ENCODE data around the gene U2AF1L4. TPM values are rescaled to one million over a fixed set of nuclear protein-coding genes. Genes with fewer than 3 reads are reported as not detected.
"Not testable (repeated sequence)": the region's sequence is repeated elsewhere in the genome, so short reads cannot be mapped to it uniquely, and the experiment has no call there.

The U2AF1L4 gene
- total RNA-seq, 2 experiments from 2014 or later: 31.9 to 33.1 TPM

DNA sequence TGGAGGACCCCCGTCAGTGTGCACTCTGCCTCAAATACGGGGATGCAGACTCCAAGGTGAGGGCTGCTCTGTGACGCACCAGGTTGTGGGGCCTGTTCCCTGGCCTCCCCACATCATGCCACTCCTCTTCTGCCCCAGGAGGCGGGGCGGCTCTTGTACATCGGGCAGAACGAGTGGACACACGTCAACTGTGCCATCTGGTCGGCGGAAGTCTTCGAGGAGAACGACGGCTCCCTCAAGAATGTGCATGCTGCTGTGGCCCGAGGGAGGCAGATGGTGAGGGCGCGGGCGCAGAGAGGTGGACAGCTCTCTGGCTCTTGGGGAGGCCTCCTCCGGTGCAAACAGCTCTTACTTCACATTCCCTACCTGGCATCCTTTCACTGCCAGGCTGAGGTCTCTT lies 16.2 kb downstream of the U2AF1L4 start:
- Mint-ChIP-seq H3K27me3 (no peaks in the 10 kb centered on the region), H3K4me3 (no peak overlapping the region), H3K4me1 (no peaks in the 10 kb centered on the region), H3K9me3 (no peaks in the 10 kb centered on the region), H3K36me3 (peaks cover 20% of the 10 kb centered on the region), H3K27ac (no peak overlapping the region)
- POLR2A ChIA-PET: interaction anchor here (0.9 to 1.5 kb wide), 2 partner anchors 11 kb away, joined by 3 to 4 read pairs; no protein-coding TSS in a partner anchor
- DNase-seq (no peak), ATAC-seq (ENCODE audit: low read depth) (no peak)

DNA sequence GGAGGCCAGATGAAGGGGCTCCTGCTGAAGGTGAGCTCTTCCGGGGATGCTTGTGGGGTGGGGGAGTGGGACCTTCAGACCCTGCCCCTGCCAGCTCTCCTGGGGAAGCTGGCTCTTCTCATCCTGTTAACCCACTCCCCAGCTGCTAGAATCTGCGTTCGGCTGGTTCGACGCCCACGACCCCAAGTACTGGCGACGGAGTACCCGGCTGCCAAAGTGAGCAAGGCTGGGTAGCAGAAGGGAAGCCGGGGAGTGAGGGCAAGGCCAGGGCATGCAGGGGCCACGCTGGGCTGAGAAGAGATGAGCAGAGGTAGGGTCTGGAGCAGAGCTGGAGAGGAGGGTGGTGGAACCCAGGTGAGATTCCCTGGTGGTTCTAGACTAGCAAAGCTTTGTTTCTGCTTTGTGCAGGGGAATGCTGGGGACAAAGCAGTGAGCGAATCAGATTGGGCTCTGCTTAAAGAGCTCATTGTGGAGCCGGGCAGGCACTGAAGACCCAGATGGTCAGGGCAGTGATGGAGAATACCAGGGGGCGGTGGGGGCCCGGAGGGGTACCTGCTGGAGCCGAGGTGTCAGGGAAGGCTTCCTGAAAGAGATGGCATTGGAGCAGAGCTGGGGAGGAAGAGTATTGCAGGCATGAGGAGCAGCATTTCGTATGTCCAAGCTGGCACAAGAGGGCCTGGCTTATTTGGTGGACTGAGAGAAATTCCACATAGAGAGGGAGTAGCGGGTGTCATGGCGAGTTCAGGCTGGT lies 17.1 kb downstream of the U2AF1L4 start:
- no peaks in the 10 kb centered on the region for H3K4me1 Mint-ChIP-seq
- H3K36me3 Mint-ChIP-seq: peaks cover 22% of the 10 kb centered on the region
- no peak overlapping the region for H3K27ac Mint-ChIP-seq
- no peak for DNase-seq
- H3K4me3 Mint-ChIP-seq: no peak overlapping the region
- ATAC-seq (ENCODE audit: low read depth): no peak
- POLR2A ChIA-PET: interaction anchor here (0.9 to 1.5 kb wide), 3 partner anchors 10 to 12 kb away, joined by 3 to 4 read pairs (median 3); no protein-coding TSS in a partner anchor
- H3K9me3 Mint-ChIP-seq: no peaks in the 10 kb centered on the region
- no peaks in the 10 kb centered on the region for H3K27me3 Mint-ChIP-seq

DNA sequence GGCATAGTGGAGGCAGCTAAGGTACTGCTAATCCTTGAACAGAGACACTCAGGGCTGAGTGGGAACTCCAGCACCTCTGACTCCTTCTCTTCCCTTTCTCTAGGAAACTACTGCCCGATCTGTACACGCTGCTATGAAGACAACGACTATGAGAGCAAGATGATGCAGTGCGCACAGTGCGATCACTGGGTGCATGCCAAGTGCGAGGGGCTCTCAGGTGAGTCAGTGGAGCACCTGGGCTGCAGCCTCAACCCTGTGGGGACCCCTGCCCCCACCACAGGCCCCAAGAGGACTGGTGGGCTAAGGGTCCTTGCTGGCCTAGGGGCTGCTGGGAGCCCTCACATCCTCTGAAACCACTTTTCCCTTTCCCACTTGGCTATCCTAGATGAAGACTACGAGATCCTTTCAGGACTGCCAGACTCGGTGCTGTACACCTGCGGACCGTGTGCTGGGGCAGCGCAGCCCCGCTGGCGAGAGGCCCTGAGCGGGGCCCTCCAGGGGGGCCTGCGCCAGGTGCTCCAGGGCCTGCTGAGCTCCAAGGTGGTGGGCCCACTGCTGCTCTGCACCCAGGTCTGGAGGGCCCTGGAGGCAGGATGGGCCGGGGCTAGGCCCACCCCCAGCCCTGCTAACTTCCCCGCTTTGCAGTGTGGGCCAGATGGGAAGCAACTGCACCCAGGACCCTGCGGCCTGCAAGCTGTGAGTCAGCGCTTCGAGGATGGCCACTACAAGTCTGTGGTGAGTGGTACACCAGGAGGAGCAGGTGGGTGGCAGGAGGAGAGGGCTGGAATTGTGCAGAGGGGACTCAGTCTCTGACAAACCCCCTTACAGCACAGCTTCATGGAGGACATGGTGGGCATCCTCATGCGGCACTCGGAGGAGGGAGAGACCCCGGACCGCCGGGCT lies 17.9 kb downstream of the U2AF1L4 start:
- H3K9me3 Mint-ChIP-seq: no peaks in the 10 kb centered on the region
- DNase-seq (no peak), ATAC-seq (ENCODE audit: low read depth) (no peak)
- POLR2A ChIA-PET: interaction anchor here (0.7 to 1.6 kb wide), 3 partner anchors 9 to 21 kb away, joined by 3 to 8 read pairs (median 4); partner anchors contain the start of gene LIN37
- no peaks in the 10 kb centered on the region for H3K27me3 Mint-ChIP-seq
- no peaks in the 10 kb centered on the region for H3K4me1 Mint-ChIP-seq
- peaks cover 23% of the 10 kb centered on the region for H3K36me3 Mint-ChIP-seq
- no peak overlapping the region for H3K4me3 Mint-ChIP-seq
- no peak overlapping the region for H3K27ac Mint-ChIP-seq

DNA sequence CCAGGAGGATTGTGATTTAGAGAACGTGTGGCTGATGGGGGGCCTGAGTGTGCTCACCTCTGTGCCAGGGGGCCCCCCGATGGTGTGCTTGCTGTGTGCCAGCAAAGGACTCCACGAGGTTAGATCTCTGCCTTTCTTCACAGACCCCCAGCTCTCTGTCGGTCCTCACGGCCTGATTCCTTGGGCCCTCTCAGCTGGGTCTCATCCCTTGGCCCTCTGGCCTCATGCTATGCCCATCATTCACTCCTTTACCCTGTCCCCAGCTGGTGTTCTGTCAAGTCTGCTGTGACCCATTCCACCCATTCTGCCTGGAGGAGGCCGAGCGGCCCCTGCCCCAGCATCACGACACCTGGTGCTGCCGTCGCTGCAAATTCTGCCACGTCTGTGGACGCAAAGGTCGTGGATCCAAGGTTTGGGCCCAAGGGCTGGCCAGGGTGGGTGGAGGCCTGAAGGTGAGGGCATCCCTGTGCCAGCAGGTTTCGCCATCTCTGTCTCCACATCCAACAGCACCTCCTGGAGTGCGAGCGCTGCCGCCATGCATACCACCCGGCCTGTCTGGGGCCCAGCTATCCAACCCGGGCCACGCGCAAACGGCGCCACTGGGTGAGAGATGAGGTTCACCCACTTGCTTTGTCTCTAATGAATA lies 19.9 kb downstream of the U2AF1L4 start:
- Mint-ChIP-seq H3K4me3 (no peak overlapping the region), H3K27ac (no peak overlapping the region), H3K4me1 (no peaks in the 10 kb centered on the region), H3K36me3 (peaks cover 25% of the 10 kb centered on the region), H3K9me3 (no peaks in the 10 kb centered on the region), H3K27me3 (no peaks in the 10 kb centered on the region)
- POLR2A ChIA-PET: no interaction called here
- DNase-seq (no peak), ATAC-seq (ENCODE audit: low read depth) (no peak)

DNA sequence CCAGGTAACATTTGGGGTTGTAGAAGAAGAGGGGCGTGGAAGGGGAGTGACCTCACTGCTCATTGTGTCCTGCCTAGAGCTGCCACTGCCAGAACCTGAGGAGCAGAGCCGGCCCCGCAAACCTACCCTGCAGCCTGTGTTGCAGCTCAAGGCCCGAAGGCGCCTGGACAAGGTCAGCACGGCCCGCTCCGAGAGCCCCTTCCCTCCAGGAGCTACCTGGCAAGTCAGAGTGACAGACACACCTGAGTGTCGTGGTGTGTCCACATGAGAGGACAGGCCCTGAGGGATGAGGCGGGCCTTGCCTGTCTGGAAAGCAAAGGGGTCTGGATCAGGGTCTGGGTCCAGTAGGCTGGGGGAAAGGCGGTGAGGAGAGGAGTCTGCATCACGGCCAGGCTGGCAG lies 20.7 kb downstream of the U2AF1L4 start:
- Mint-ChIP-seq H3K4me1 (peaks cover 3% of the 10 kb centered on the region), H3K36me3 (peaks cover 22% of the 10 kb centered on the region), H3K27me3 (no peaks in the 10 kb centered on the region), H3K27ac (no peak overlapping the region), H3K4me3 (no peak overlapping the region), H3K9me3 (no peaks in the 10 kb centered on the region)
- DNase-seq: no peak
- no peak for ATAC-seq (ENCODE audit: low read depth)
- POLR2A ChIA-PET: no interaction called here

DNA sequence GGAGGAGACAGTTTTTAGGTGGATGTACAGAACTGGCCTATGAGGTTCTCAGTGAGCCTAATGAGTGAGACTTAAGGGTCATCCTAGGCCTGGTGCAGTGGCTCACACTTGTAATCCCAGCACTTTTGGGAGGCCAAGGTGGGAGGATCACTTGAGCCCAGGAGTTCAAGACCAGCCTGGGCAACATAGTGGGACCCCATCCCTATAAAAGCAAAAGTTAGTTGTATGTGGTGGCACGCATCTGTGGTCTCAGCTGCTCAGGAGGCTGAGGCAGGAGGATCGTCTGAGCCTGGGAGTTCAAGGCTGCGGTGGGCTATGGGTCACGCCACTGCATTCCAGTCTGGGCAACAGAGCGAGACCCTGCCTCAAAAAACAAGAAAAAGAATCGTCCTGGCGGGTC lies 21.1 kb downstream of the U2AF1L4 start:
- not testable (repeated sequence) for H3K4me3 Mint-ChIP-seq; H3K27me3 Mint-ChIP-seq; ATAC-seq (ENCODE audit: low read depth); DNase-seq; H3K9me3 Mint-ChIP-seq; H3K4me1 Mint-ChIP-seq; H3K27ac Mint-ChIP-seq
- peaks cover 22% of the 10 kb centered on the region for H3K36me3 Mint-ChIP-seq
- POLR2A ChIA-PET: interaction anchor here (0.6 kb wide), 1 partner anchor 177 kb away, joined by 3 read pairs; no protein-coding TSS in a partner anchor

DNA sequence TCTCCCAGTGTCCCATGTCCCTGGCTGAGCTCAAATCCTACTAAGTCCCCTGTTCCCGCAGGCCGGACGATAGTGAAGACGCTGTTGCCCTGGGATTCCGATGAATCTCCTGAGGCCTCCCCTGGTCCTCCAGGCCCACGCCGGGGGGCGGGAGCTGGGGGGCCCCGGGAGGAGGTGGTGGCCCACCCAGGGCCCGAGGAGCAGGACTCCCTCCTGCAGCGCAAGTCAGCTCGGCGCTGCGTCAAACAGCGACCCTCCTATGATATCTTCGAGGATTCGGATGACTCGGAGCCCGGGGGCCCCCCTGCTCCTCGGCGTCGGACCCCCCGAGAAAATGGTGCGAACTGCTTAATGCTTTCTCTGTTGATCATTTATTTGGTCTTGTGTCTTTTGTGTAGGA lies 21.5 kb downstream of the U2AF1L4 start:
- no peak overlapping the region for H3K4me3 Mint-ChIP-seq
- no peak overlapping the region for H3K27ac Mint-ChIP-seq
- ATAC-seq (ENCODE audit: low read depth) (no peak), DNase-seq (no peak)
- POLR2A ChIA-PET: interaction anchor here (0.6 kb wide), 1 partner anchor 177 kb away, joined by 3 read pairs; no protein-coding TSS in a partner anchor
- peaks cover 22% of the 10 kb centered on the region for H3K36me3 Mint-ChIP-seq
- H3K27me3 Mint-ChIP-seq: no peaks in the 10 kb centered on the region
- H3K4me1 Mint-ChIP-seq: peaks cover 12% of the 10 kb centered on the region
- no peaks in the 10 kb centered on the region for H3K9me3 Mint-ChIP-seq

DNA sequence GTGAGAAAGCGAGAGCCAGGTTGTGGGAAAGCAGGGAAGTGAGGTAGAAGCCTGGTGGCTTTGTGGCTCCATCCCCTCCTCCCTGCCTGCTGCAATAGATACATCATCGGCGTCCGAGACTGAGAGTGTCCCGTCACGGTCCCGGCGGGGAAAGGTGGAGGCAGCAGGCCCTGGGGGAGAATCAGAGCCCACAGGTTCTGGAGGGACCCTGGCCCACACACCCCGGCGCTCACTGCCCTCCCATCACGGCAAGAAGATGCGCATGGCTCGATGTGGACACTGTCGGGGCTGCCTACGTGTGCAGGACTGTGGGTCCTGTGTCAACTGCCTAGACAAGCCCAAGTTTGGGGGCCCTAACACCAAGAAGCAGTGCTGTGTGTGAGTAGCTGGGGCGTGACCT lies 22.3 kb downstream of the U2AF1L4 start:
- ATAC-seq (ENCODE audit: low read depth) (no peak), DNase-seq (no peak)
- Mint-ChIP-seq H3K27ac (no peak overlapping the region), H3K27me3 (no peaks in the 10 kb centered on the region), H3K36me3 (peaks cover 17% of the 10 kb centered on the region), H3K4me1 (peaks cover 12% of the 10 kb centered on the region), H3K4me3 (no peak overlapping the region), H3K9me3 (no peaks in the 10 kb centered on the region)
- POLR2A ChIA-PET: no interaction called here

DNA sequence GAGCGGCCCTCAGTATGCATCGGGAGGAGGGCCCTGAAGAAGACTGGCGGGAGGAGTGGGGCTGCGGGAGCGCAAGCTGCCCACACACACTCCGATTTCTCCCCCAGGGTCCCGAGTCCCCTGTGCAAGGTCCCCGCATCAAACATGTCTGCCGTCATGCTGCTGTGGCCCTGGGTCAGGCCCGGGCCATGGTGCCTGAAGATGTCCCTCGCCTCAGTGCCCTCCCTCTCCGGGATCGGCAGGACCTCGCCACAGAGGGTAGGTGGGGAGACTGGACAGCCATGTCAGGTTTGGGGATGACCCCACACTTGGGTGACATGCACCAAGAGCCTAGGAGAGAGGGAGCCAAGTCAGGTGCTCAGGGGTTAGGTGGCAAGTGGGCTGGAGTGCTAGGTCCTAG lies 22.8 kb downstream of the U2AF1L4 start:
- no peaks in the 10 kb centered on the region for H3K9me3 Mint-ChIP-seq
- DNase-seq (no peak), ATAC-seq (ENCODE audit: low read depth) (no peak)
- no peak overlapping the region for H3K4me3 Mint-ChIP-seq
- H3K4me1 Mint-ChIP-seq: peaks cover 12% of the 10 kb centered on the region
- H3K36me3 Mint-ChIP-seq: peaks cover 17% of the 10 kb centered on the region
- no peak overlapping the region for H3K27ac Mint-ChIP-seq
- POLR2A ChIA-PET: no interaction called here
- no peaks in the 10 kb centered on the region for H3K27me3 Mint-ChIP-seq

DNA sequence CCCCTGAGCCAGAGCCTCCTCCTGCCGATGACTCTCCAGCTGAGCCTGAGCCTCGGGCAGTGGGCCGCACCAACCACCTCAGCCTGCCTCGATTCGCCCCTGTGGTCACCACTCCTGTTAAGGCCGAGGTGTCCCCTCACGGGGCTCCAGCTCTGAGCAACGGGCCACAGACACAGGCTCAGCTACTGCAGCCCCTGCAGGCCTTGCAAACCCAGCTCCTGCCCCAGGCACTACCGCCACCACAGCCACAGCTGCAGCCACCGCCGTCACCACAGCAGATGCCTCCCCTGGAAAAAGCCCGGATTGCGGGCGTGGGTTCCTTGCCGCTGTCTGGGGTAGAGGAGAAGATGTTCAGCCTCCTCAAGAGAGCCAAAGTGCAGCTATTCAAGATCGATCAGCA lies 23.8 kb downstream of the U2AF1L4 start:
- POLR2A ChIA-PET: interaction anchor here (0.8 kb wide), 1 partner anchor 24 kb away, joined by 4 read pairs; the partner anchor contains the start of genes PSENEN and U2AF1L4
- H3K27ac Mint-ChIP-seq: peak overlapping the region; percentile 38
- H3K4me1 Mint-ChIP-seq: peaks cover 14% of the 10 kb centered on the region
- H3K27me3 Mint-ChIP-seq: no peaks in the 10 kb centered on the region
- H3K9me3 Mint-ChIP-seq: no peaks in the 10 kb centered on the region
- peaks cover 19% of the 10 kb centered on the region for H3K36me3 Mint-ChIP-seq
- no peak for ATAC-seq (ENCODE audit: low read depth)
- no peak overlapping the region for H3K4me3 Mint-ChIP-seq
- no peak for DNase-seq

DNA sequence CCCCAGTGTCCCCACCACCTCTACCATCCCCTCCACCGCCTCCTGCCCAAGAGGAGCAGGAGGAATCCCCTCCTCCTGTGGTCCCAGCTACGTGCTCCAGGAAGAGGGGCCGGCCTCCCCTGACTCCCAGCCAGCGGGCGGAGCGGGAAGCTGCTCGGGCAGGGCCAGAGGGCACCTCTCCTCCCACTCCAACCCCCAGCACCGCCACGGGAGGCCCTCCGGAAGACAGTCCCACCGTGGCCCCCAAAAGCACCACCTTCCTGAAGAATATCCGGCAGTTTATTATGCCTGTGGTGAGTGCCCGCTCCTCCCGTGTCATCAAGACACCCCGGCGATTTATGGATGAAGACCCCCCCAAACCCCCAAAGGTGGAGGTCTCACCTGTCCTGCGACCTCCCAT lies 24.6 kb downstream of the U2AF1L4 start:
- H3K4me1 Mint-ChIP-seq: peaks cover 21% of the 10 kb centered on the region
- ATAC-seq (ENCODE audit: low read depth): no peak
- H3K9me3 Mint-ChIP-seq: no peaks in the 10 kb centered on the region
- no peak overlapping the region for H3K27ac Mint-ChIP-seq
- no peaks in the 10 kb centered on the region for H3K27me3 Mint-ChIP-seq
- H3K4me3 Mint-ChIP-seq: no peak overlapping the region
- POLR2A ChIA-PET: interaction anchor here (0.8 to 3.3 kb wide), 2 partner anchors 20 to 25 kb away, joined by 4 to 32 read pairs; partner anchors contain the start of genes IGFLR1, PSENEN and U2AF1L4
- no peak for DNase-seq
- peaks cover 15% of the 10 kb centered on the region for H3K36me3 Mint-ChIP-seq

DNA sequence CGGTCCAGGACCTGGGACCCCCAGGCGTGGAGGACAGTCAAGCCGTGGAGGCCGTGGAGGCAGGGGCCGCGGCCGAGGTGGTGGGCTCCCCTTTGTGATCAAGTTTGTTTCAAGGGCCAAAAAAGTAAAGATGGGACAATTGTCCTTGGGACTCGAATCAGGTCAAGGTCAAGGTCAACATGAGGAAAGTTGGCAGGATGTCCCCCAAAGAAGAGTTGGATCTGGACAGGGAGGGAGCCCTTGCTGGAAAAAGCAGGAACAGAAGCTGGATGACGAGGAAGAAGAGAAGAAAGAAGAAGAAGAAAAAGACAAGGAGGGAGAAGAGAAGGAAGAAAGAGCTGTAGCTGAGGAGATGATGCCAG lies 25.1 kb downstream of the U2AF1L4 start:
- peaks cover 21% of the 10 kb centered on the region for H3K4me1 Mint-ChIP-seq
- H3K27me3 Mint-ChIP-seq: no peaks in the 10 kb centered on the region
- H3K27ac Mint-ChIP-seq: no peak overlapping the region
- DNase-seq (no peak), ATAC-seq (ENCODE audit: low read depth) (no peak)
- no peaks in the 10 kb centered on the region for H3K9me3 Mint-ChIP-seq
- peaks cover 15% of the 10 kb centered on the region for H3K36me3 Mint-ChIP-seq
- H3K4me3 Mint-ChIP-seq: peak overlapping the region; percentile 49
- POLR2A ChIA-PET: interaction anchor here (3.3 kb wide), 1 partner anchor 21 kb away, joined by 32 read pairs; the partner anchor contains the start of gene IGFLR1
